GM19324 (cell line): Measurements from ENCODE around the gene GPHB5.
"Not testable (repeated sequence)": the region's sequence is repeated elsewhere in the genome, so short reads cannot be mapped to it uniquely, and the experiment has no call there.

Experiments used
- ATAC-seq: cut with Tn5 transposase; IDR thresholded peaks from one replicate; pipeline ENCODE4 v1.9.1; 2021; ENCODE audit warnings: mild to moderate bottlenecking, moderate library complexity; ENCODE audit not compliant: unreplicated experiment, low FRiP score

The GPHB5 gene

DNA sequence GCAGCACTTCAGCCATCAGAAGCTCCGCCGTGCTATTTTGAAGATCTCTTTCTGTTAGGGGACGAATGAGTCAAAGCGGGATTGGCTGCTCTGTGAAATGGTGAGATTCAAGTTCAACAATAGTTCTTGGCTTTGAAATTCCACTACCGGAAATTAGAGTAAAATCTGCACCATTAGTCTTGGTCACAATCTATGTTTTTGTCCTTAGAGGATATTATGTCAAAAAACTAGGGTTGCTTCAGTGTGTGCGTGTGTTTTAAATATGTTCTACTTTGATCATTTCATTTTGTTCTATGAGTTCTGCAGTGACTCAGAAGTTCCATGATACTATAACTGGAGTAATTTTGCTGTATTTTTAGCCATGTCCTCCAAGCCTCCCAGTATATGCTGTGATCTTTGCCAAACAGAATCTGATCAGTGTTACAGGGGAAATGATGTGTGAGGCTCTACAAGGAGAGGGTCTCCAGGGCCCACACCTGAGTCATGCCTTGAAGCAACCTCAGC, 22.6 kb downstream of the GPHB5 start:
- ATAC-seq, result no peak

DNA sequence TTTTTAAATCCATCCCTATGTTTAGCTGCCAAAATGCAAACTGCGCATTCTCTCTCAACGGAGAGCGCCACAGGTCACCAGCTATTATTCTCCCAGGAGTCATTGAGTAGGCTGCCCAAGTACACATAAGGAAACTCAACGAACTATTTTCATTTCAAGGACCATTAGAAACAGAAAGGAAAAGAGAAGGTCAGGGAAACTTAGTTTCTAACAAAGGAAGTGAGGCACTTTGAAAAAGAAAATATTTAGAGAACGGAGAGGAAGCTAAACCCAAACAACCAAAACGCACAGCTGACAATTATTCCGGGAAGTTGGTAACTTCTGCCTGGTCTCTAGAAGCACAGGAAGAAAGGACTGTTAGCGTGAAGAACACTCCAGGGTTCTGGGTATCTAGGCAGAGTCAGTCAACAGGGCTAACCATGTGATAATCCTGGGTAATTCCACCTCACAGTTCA, 23.5 kb downstream of the GPHB5 start:
- peak; percentile 52 for ATAC-seq

DNA sequence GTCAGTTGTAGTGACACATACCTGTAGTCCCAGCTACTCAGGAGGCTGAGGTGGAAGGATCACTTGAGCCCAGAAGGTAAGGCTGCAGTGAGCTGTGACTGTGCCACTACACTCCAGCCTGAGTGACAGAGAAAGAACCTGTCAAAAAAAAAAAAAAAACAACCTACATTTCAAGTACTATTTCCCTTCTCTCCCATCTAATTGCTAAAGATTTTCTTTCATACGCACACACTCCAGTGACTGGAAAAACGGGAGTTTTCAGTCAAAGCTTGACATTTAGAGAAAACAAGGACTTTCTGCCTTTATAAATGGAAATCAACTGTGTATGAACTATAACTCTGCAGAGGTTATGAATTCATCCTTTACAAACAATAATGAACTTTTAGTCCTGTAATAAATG, 25.9 kb downstream of the GPHB5 start:
- ATAC-seq, result no peak

DNA sequence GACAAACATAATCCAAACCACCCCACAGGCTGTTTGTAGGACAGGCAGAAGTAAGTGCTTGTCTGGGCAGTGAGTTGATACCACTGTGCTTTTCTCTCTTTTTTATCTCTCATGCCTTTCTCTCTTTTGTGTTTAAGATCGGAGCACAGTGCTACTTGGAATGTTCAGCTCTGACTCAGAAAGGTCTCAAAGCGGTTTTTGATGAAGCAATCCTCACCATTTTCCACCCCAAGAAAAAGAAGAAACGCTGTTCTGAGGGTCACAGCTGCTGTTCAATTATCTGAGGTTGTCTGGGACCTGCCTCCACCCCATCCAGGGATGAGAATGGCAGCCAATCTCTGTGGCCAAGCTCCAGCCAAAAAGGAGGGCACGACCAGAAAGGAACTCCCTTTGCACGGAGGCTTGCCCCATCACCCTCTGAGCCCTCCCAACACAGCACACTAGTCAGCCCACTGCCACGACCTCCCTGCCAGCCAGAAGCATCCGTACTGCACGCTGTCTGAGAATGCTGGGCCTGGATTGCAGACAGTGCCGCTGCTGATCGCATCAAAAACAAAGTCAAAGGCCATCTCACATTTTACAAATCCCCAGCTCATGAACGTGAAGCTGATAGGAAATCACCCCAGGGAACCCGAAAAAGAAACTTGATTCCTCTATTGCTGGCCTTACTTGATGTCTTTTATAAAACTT, 27.8 kb downstream of the GPHB5 start:
- ATAC-seq, result no peak

DNA sequence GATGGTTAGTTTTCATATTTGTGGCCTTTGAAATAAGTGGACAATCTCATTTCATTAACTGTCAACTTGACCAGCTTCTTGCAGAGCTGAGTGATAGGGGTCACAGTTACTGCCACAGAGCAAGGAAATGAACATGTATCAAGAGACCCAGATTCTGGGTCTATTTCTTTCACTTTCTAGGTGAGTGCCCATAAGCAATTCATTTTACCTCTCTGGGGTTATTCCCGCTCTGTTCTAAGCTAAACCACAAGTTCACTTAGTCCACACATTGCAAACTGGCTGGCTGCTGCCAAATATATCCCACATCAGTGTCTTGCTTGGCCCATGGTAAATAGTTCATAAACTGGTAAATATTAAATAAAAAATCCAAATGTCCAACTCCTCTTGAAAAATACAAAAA, 29.9 kb downstream of the GPHB5 start:
- peak; percentile 55 for ATAC-seq

DNA sequence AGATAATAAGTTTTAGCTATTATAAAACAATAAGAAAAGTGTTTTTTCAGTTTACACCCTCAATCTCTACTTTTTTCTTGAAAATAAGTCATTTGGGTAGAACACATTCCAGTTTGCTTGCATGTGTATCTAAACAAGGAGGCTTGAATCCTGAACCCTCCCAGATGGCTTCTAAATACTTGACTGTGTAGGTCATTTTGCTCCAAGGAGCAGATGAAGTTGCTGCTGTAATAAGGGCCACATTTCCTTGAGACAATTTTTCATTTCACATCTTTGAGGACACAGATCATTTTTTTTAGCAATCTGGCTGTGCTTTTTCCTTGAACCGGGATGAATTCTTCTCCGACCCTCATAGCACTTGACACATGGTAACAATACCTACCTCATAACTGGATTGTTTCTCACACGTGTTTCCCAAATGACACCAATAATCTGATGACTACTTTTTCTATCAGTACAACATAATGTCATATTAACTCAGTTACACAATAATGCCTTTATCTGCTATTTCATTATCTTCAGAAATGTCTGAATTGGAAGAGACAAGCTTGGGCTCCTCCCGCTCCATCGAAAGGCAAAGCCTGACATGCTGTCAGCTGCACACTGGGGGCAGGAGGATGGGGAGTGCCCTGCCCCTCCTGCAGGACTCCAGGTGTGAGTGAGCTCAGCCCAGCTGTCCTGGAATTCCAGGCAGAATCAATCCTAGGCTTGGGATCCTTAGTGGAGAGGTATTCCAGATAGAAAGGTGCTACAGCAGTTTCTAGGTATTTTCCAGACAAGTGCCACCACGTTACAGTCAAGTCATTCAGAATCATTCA, 30.9 kb downstream of the GPHB5 start:
- no peak for ATAC-seq

DNA sequence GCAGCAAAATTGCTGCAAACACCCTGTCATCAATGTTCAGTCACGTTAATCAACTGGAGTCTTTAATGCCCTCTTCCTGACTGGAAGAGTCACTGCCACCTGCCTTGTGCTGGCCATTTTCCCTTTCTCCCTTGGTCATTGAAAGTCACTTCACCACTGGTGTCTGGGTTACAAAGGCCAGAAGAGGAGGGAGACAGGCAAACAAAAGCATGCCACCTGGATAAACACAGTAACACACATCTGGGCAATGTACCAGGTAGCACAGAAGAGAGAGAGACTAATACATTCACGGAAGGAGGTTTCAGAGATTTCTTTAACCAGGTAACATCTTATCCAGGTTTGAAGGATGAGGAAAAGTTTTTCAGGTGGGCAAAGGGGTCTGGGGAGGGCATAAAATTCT, 32.7 kb downstream of the GPHB5 start:
- ATAC-seq, result no peak

DNA sequence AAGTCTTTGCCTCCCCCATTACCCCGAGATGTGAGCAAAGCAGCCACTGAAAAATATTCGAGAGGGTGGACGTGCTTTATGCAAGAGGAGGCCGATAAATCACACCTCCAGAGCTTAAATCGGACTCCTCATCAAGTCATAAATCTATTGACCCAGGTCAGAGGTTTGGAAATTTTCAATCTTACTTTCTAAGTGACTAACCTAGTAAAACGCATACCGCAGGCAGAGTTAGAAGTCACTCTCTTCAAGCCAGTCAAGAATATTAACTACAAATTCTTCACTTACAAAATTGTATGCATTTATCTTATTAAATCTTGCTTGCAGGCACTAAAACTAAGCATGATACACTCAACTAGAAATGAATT, 34.9 kb downstream of the GPHB5 start:
- no peak for ATAC-seq

DNA sequence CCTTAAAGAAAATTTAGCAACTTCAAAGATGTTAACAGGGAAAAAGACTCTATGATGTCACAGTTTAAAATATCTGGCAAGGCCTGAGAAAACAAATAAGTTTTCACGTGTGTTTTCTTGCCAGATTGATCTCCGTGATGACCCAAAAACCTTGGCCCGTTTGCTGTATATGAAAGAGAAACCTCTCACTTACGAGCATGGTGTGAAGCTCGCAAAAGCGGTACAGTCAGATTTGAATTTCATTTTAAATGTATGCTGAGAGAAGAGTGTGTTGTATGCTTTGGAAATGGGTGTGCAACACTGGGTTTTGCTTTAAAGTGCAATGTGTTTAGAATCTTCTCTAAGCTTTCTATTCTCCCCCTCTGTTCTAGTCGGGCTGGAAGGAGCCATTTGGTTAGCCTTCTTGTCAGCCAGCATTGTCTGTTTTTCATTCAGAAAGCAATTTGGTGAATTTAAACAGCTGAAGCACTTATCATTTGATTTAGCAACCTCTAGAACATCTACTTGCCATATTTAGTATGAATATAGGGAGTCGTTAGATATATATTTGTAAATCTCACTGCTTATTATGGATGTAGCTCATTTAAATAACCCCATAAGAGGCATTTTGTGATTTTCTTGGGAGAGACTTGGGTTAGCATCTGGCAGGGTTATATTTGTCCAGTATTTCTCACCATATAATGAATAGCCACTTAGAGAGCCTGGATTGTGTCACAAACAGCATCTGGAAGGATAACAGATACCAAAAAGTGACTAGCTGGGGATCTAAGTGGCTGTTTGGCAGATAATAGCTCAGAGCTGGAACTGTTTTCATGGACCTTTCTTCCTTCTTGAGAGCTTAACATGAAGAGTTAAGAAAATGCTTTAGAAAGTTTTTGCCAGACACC, 35.5 kb downstream of the GPHB5 start:
- ATAC-seq, result peak; percentile 55

DNA sequence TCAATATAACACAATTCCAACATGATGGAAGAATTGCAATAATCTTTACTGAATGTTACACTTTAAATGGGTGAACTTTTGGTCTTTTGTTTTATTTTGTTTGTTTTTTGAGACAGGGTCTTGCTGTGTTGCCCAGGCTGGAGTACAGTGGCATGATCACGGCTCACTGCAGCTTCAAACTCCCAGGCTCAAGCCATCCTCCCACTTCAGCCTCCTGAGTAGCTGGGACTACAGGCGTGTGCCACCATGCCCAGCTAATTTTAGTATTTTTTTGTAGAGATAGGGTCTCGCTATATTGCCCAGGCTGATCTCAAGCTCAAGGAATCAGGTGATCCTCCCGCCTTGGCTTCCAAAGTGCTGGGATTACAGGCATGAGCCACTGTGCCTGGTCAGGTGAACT, 38.8 kb downstream of the GPHB5 start:
- not testable (repeated sequence) for ATAC-seq

DNA sequence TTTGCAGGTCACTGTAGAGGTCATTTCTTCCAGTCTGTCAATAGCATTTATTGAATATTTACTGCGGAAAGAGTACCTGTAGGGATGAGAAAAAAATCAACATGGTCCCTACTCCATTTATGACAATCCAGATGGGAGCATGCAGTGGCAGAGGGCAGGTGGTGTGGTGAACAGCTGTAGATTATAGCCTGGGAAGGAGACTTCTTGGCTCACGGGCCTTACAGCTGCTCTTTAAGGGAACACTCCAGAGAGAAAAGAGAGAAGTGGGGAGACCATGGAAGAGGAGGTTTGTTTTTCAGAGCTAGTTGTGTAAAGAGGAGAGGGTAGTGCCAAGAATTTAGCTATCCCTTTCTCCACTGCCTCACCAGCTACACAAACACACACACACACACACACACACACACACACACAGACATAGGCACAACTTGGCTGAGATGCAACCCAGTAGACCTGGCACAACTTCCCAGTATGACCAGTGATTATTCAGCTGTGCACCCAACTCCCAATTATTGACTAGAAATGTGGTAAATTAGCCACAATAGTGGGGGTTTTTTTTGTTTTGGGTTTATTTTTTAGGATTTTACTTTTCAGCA, 41.0 kb downstream of the GPHB5 start:
- ATAC-seq, result no peak

DNA sequence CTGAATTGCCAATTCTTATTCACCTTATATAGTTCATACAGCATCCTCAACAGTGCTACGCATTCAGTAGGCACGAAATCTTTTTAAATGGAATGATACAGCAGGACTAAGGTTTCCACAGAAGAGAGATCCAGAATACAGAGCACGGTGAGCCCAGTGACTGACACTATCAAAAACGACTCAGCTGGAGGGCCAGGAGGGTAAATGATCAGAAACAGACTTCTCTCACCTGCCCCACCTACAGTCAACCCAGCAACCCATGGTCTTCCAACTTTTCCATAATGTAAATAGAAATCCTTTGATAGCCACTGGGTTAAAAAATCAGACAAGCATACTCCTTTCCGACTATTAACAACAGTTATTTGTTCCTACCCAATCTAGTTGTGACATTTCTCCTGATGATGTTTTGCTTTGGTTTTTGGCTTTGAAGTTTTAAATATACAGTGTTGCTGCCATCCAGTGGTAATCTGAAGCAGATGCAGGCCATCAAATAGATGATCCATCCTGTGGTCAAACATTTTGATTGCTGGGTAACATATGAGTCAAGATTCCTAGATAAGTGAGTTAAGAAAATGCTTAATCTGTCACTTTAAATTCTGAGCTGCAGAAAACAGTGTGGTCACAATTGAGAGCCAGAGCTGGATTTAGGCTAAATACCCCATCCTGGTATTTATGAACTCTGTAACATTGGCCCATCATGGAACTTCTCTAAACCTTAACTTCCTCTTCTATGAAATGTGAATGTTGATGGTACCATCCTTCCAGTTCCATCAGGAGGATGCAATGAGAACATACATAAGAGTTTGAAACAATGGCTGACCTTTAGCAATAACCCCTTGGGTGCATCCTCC, 42.0 kb downstream of the GPHB5 start:
- ATAC-seq, result no peak

DNA sequence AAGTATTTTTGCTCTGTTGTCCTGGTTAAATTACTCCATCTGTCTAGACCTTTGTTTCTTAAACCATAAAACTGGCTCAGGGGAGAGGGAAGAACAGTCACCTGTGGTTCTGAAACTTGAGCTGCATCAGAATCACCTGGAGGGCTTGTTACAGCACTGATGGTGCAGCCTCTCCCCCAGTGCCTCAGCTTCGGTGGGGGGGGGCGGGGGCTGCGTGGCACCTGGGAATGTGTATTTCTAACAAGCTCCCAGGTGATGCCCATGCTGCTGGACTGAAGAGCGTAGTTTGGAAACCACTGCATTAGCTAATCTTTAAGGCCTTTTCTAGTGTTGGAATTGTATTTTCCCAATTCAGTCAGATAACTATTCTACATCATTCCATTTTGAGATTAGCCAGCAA, 42.7 kb downstream of the GPHB5 start:
- ATAC-seq, result no peak

DNA sequence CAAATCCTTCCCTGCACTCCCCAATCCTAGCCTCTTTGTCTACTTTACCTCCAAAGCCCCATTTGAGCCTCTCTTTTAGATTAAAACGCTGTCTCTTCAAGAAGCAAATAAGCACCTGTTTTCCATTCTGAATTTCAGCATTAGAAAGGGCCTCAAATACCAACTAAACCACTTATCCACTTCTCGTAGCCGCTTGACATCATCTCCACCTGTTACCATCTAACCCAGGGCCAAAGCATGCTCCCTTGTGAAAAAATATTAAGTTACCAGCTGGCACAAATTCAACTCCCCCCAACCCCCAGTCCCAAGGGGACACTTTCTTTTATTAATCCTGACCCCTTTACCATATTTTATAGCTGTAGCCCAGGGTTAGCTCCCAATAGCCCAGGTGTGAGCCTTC, 43.1 kb downstream of the GPHB5 start:
- no peak for ATAC-seq

DNA sequence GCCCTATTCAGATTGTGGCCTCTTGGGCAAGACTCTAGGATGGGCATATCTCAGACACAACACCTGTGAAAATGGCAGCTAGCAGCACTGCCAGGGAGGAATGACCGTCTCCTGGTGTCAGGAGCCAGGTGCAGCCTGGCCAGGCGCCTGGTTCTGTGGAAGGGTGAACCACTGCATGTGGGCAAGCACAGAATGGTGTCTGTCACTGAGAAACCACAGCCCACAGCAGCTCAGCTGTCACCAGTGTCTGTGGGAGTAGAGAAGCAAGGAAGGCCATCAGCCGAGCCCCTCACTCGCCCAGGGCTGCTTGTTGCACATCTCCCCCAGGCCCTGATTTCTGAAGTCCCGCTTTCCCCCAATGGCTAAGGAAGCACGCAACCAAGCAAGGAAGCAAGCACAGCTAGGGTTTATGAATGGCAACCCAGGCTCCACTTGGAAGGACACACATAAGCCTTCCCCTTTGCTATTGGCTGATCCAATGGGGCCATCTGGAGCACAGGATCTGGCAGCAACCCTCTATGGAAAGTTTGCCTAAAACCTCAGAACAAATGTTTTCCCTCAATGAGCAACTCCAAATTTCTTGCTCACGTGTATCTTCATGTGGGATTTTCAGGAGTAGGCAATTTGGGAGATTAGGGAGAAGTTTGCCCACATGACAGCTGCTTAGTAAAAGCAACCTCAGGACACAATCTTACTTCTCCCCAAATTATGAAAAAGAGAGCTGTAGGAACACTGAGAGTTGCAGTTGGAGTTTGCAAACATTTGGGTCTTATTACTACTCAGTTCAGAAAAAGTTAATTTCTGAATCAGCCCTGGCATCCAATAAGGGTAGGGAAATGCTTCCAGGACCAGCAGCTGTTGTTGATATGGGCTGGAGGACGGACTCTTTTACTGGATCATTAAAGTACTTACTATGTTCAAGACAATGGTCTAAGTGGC, 44.7 kb downstream of the GPHB5 start:
- ATAC-seq, result no peak

DNA sequence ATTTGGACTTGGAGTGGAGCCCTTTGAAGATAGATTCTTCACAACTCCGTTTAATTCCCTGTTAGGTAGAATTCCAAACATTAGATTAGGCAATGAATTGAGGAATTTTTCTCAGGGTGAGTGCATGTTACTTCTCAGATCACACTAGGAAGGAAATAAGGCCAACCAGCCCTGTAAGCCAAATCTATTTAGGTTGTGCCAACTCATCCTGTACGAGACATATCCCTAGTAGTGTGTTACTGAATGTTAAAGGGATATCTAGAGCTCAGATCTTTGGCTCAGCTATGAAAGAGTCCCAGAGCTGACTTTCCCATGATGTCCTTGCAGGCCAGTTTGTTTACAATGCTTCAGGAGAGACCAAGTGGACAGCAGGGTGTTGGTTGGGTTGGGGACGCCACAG, 45.6 kb downstream of the GPHB5 start:
- no peak for ATAC-seq

DNA sequence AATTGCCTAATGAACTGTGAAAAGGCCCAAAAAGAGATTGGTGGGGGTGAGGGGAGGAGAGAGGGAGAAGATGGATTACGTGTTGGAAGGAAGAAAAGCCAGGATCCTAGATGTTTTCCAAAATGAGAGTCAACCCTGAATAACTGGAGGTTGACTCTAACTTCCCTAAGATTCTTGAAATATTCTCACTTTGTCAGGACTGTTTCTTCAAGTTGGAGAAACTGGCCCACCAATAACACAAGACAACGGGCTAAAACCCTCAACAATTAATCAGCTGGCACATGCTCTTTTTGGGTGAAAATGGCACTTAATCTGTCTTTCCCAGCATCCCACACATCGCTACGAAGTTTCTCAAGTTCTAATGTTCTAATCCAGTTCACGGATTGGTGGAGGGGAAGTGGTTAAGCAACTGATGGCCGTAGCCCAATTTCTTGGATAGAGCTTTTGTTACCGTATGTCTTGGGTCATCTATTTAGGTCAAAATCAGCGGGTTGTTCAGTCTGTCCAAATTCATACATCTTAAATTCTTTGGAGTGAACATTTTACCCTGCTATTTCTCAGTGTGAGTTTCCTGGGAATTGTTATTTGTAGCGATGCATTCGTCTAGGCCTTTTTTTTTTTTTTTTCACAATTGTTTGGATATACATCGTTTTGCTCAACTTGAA, 49.0 kb downstream of the GPHB5 start:
- no peak for ATAC-seq

DNA sequence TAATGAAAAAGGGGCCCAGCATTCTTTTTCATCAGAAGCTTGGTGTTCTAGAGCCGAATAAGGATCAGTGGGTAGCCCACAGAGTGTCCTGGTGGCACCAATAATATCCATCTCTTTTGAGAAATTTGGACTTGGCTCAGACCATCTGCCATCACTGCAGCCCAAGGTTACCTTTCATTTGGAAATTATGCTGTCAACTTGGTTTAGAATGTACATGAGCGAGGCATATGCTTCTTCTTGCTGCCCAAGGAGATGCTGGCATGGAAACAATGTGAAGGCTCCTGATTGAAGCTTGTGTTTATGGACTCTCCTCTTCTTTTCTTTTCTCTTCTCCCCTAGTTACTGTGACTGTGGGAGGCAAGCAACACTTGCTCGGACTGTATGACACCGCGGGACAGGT, 50.0 kb downstream of the GPHB5 start:
- no peak for ATAC-seq
